ENCODE data around the gene PTPRD.

PTPRD gene

GRCh38 chr9:8863886-8864544 is 1748.8 kb downstream of the PTPRD start:
- no peak for DNase-seq (ENCODE audit: low read depth in 2 of 2)

DNA sequence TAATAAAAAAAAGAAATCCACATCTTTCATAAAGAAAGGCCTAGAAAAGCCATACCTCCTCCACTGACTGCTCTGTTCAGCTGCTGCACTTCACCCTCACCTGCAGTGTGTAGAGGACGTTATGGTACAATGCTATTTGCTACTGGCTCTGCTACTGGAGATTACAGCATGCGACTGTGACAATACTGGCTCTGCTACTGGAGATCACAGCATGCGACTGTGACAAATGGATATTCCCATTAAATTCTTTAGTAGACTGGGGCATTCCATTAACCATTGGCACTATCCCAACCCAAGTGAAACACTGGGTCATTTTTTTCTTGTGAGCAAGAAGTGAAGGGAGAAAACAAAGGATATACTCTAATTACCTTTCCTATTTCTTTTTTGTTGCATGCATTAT is 1749.7 kb downstream of the PTPRD start:
- DNase-seq (ENCODE audit: low read depth in 2 of 2) = no peak

DNA sequence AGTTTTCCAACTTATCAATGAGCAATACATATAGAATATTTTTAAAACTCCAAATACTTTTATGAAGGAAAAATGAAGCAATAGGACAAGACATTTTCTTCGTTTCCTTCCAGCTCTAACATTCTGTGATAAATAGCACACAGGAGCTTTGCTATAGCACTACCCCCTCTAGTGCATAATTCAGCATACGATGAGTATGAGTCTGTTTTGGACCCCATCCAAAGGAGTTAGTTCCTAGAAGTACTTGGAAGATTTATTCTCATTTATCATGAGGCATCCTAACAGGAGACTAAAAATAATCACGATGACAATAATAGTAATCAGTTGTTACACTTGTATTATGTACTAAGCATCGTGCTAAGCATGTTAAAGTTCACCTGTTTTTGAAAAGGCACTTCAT is 1751.9 kb downstream of the PTPRD start:
- no peak for DNase-seq (ENCODE audit: low read depth in 2 of 2)

GRCh38 chr9:8860086-8860485 is 1752.7 kb downstream of the PTPRD start:
- DNase-seq (ENCODE audit: low read depth in 2 of 2) = no peak

GRCh38 chr9:8859416-8859815 is 1753.4 kb downstream of the PTPRD start:
- no peak for DNase-seq (ENCODE audit: low read depth in 2 of 2)

- no peak for DNase-seq (ENCODE audit: low read depth in 2 of 2)
These were observed 1754.1 kb downstream of the PTPRD start for GRCh38 chr9:8858596-8859161.

DNA sequence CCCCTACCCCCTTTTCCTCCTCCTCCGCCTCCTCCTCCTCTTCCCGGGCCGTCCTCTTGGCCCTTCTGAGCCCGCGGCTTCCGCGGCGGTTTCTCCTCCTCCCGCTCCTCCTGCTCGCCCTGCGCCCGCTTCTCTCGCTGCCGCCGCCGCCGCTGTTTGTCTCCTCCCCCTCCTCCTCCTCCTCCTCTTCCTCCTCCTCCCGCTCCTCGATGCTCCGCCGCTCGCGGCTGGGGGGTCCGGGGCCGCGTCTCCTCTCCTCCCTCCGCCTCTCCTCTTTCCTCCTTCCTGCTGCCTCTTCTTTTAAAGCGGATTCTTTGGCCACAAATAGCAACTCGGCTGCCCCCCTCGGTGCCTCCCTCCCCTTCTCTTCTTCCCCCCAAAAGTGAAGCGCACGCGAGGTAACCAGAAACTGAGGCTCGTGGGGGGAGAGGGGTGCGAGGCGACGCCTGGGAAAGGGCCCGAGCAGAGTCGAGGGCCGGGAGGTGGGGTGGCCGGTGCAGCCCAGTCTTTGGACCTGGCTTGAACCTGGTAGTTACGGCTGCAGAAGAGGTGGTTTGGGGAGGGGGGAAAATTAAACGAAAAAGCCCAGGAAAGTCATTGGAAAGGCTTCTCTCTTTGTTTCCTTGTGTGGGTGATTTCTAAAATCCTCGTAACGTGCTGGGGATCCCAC is 1754.7 kb downstream of the PTPRD start:
- DNase-seq (ENCODE audit: low read depth in 2 of 2) = peak in 1 of 2 donors; percentile 11

DNA sequence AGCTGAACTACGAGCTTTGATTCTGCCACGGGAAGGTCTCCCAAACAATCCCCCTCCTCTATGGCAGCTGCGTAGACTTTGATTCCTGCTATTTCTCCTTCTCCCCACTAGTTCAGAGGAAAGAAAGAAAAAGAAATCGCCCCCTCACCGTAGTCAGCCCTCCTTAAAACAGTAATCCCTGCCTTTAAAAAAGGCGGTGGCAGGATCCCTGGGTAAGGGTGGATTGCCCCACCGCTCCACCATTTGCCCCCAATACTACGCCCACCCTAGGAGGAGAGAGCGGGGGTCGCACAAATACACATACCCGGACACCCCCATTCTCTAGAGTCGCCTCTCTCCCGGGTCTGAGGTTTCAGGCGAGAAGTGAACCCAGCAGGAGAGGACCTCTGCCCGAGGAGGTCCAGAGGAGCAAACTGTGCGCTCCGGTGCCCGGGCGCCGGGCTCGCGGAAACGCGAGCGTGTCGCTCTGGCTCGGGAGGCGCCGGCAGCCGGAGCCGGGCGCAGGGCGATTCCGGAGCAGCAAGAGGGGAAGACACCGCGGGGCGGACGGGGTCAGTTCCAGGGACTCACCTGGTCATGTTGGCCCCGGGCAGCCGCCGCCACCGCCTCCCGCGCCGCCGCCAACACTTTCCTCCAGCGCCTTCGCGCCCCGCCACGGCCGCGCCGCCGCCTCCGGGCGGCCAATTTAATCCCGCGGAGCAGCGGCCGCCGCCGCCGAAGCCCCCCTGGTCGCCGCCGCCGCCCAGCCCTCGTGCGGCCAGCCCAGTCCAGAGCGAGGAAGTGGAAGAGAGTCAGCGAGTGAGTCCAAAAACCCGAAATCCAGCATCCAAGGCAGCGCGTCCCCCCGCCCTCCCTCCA is 1755.5 kb downstream of the PTPRD start:
- DNase-seq (ENCODE audit: low read depth in 2 of 2) = no peak

DNA sequence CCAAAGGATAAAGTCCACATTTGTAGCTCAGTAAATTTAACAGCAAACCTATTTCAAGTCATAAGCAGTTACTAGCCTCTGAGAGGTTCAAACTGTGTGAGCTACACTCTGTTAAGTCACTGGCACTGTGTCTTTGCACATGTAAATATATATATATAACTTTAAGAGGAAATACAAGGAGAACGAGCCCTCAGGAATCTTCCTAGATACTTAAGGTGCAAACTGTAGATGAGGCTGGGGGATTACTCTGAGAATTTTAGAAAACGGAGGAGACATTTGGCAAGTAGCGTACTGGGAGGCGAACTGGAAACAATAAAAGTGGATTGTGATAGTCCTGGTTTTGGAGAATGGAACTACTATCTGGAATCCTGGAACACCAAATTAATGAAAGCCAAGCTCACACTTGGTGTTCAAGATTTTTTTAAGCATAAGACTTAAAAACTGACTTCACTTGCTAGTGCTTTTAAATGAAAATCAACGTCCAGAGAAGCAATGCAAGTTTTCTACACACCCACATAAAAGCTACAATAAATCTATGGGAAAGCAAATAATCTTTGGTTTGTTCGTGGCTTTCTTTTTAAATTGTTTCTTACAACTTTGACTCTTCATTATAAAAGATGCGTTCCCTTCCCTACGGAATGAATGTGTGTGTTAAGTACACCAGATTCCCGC is 1756.3 kb downstream of the PTPRD start:
- DNase-seq (ENCODE audit: low read depth in 2 of 2) = no peak

DNA sequence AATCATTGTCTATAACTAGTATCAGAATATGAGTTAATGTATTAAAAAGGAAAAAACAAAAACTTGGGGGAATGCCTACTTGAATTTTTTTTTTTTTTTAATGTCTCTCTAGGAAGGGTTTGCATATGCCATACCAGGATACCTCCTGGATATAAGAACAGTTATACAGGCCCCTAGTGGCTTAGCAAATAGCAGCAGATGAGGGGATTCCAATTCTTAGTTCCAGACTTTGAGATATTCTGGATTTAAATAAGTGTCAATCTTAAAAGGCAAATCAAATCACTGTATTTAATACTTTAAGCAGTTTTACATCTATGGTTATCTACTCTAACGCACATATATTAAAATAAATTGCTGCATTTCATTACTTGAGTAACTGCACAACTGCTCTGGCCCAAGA is 1757.8 kb downstream of the PTPRD start:
- no peak for DNase-seq (ENCODE audit: low read depth in 2 of 2)

DNA sequence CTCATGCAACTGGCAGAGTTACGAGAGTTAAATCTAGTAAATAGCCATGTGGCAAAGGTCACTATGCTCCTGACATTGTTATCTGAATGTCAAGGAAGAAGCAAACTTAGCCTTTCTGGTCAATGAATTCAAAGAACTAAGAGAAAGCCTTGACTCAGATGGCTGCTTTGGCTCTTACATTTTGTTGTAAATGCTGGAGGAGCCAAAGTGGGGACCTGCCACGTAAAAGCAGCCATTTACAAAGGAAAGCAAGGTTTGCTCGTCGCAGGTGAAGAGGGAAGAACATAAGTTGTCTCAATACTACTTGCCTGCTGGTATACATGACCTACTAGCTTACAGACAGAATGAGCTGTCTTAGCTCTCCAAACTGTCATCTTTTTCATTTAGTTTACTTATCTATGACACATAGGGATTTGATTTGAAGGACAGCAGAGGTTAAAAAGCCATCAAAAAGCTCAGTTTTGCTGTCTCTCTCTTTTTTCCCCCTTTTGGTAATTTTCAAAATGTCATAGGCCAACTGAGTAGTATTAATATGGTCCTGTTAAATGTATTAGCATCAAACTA is 1760.4 kb downstream of the PTPRD start:
- no peak for DNase-seq (ENCODE audit: low read depth in 2 of 2)

DNA sequence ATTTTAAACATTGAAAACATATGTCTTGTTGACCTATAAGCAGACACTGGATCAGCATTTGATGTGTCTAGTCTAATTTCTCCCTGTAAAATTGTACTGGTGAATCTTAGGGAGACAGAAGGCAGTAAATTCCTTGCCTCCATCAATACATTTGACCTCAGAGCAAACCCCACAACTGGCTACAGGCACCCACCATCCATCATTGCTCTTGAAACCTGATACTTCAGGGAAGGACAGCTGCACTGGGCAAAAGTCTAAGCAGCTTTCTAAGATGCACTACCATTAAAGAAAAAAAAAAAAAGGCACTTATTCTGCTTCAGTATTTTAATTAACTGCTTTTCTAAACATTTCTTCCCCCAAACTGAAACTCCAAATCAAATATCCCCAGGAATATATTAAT is 1761.9 kb downstream of the PTPRD start:
- DNase-seq (ENCODE audit: low read depth in 2 of 2) = no peak

GRCh38 chr9:8845808-8846207 is 1767.0 kb downstream of the PTPRD start:
- no peak for DNase-seq (ENCODE audit: low read depth in 2 of 2)

- DNase-seq (ENCODE audit: low read depth in 2 of 2) = no peak
These were observed 1767.4 kb downstream of the PTPRD start for GRCh38 chr9:8845376-8845775.

- no peak for DNase-seq (ENCODE audit: low read depth in 2 of 2)
These were observed 1768.3 kb downstream of the PTPRD start for GRCh38 chr9:8844549-8844948.

GRCh38 chr9:8842402-8843193 is 1770.2 kb downstream of the PTPRD start:
- no peak for DNase-seq (ENCODE audit: low read depth in 2 of 2)

GRCh38 chr9:8838136-8838535 is 1774.7 kb downstream of the PTPRD start:
- no peak for DNase-seq (ENCODE audit: low read depth in 2 of 2)

GRCh38 chr9:8835291-8835690 is 1777.5 kb downstream of the PTPRD start:
- no peak for DNase-seq (ENCODE audit: low read depth in 2 of 2)

DNA sequence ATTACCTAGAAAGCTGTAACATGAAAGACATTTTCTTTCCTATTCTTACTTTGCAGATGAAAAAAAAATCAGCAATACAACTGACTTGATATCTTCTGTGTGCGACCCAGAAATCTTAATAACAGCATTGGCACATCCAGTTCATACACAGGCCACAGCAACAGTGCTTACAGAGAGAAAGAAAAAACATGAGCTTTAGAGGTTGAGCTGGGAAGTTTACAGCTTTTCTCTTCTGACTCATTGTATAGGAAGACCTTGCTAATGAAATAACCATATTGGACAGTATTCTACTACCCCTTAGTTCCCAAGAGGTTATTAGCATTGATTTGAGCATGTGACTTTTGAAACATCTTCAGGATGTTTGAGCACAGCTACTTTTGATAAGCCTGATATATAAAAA is 1779.8 kb downstream of the PTPRD start:
- no peak for DNase-seq (ENCODE audit: low read depth in 2 of 2)

- DNase-seq (ENCODE audit: low read depth in 2 of 2) = no peak
These were observed 1780.4 kb downstream of the PTPRD start for GRCh38 chr9:8832386-8832785.

DNA sequence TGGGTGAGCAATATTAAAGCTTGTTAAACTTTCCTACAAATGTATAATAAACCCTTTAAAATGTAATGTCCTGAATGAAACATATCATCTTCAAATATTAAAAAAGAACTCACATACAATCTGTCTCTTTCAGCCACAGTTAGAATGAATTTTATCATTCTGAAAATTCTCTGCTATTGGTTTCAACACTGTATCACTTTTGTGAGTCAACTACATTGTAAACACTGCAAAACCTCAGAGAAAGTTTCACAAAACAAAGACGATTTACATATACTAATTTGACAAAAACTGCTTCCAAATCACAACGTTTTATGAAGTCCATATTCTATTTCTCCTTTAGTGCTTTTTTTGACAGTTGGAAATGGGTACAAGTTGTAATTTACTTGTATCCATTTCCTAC is 1781.2 kb downstream of the PTPRD start:
- DNase-seq (ENCODE audit: low read depth in 2 of 2) = no peak
